Measurements from ENCODE around the gene ZNF827.

ZNF827 gene

GRCh38 chr4:145887241-145887991 lies 51.2 kb downstream of the ZNF827 start:
- no peak for DNase-seq

GRCh38 chr4:145886871-145887240 lies 51.8 kb downstream of the ZNF827 start:
- DNase-seq: no peak

- DNase-seq: no peak
These were observed 53.0 kb downstream of the ZNF827 start for GRCh38 chr4:145885666-145886065.

GRCh38 chr4:145884775-145885174 lies 53.8 kb downstream of the ZNF827 start:
- no peak for DNase-seq

- DNase-seq: no peak
These were observed 55.4 kb downstream of the ZNF827 start for GRCh38 chr4:145883101-145883694.

- no peak for DNase-seq
These were observed 56.0 kb downstream of the ZNF827 start for GRCh38 chr4:145882604-145883003.

GRCh38 chr4:145881989-145882388 lies 56.6 kb downstream of the ZNF827 start:
- no peak for DNase-seq

GRCh38 chr4:145881576-145881975 lies 57.0 kb downstream of the ZNF827 start:
- no peak for DNase-seq

GRCh38 chr4:145880355-145880960 lies 58.2 kb downstream of the ZNF827 start:
- DNase-seq: no peak

GRCh38 chr4:145879598-145879997 lies 59.0 kb downstream of the ZNF827 start:
- DNase-seq: no peak

- DNase-seq: no peak
These were observed 59.9 kb downstream of the ZNF827 start for GRCh38 chr4:145878501-145879435.

- DNase-seq: no peak
These were observed 62.0 kb downstream of the ZNF827 start for GRCh38 chr4:145876531-145877180.

- no peak for DNase-seq
These were observed 64.7 kb downstream of the ZNF827 start for GRCh38 chr4:145873901-145874300.

- DNase-seq: no peak
These were observed 67.4 kb downstream of the ZNF827 start for GRCh38 chr4:145871209-145871608.

GRCh38 chr4:145870155-145871020 lies 68.2 kb downstream of the ZNF827 start:
- DNase-seq: no peak

- DNase-seq: no peak
These were observed 69.8 kb downstream of the ZNF827 start for GRCh38 chr4:145868637-145869409.

- no peak for DNase-seq
These were observed 71.2 kb downstream of the ZNF827 start for GRCh38 chr4:145867406-145867805.

GRCh38 chr4:145866991-145867390 lies 71.6 kb downstream of the ZNF827 start:
- DNase-seq: no peak

GRCh38 chr4:145865274-145865941 lies 73.2 kb downstream of the ZNF827 start:
- DNase-seq: no peak

- DNase-seq: no peak
These were observed 75.4 kb downstream of the ZNF827 start for GRCh38 chr4:145863191-145863590.

All from CD4-positive, alpha-beta T cell treated with Interleukin-17A for 4 hours (primary cell).